Activated T-cell treated with anti-CD3 and anti-CD28 coated beads, Interleukin-2, amount 50 U/mL, for 4 hours (primary cell): ENCODE data around the gene BCL3. TPM values are rescaled to one million over a fixed set of nuclear protein-coding genes. Genes with fewer than 3 reads are reported as not detected.
"Not testable (repeated sequence)": the region's sequence is repeated elsewhere in the genome, so short reads cannot be mapped to it uniquely, and the experiment has no call there.

ENCODE experiments used
- ATAC-seq, 2 donors: fragments of 200-7000 bp; cut with Tn5 transposase; one replicate each; pipeline ENCODE4 v1.10.0; 2021
- DNase-seq: peaks from one replicate; pipeline ENCODE4 v3.0.0-alpha.2; 2020
- H3K27me3 Mint-ChIP-seq: one replicate; pipeline ENCODE4 v1.8.0; 2021; ENCODE audit warnings: low read depth, mixed read lengths
- H3K36me3 Mint-ChIP-seq: one replicate; pipeline ENCODE4 v1.8.0; 2022; ENCODE audit warnings: mixed read lengths; ENCODE audit not compliant: insufficient read depth
- H3K4me1 Mint-ChIP-seq: one replicate; pipeline ENCODE4 v1.8.0; 2021; ENCODE audit warnings: low read depth, mixed read lengths
- H3K4me3 Mint-ChIP-seq: one replicate; pipeline ENCODE4 v1.8.0; 2021; ENCODE audit warnings: mild to moderate bottlenecking, moderate library complexity, mixed read lengths
- H3K9me3 Mint-ChIP-seq: one replicate; pipeline ENCODE4 v1.8.0; 2021; ENCODE audit warnings: mixed read lengths
- total RNA-seq, 3 donors: library from RNA; stranded (reverse); gene quantifications; one replicate each; pipeline ENCODE4 v1.2.1, GENCODE V29; 2021

BCL3 gene
- 10 to 100 TPM; 27.9 to 35.3 (median 34.6) TPM for total RNA-seq

GRCh38 chr19:44748426-44749254, at the start of gene BCL3:
BCL3 (plus strand) TSS chr19:44748708; CDS start chr19:44748791, 83 bp downstream.
- peaks cover 58% of the 10 kb centered on the region for H3K4me1 Mint-ChIP-seq
- ATAC-seq (peak; percentile 20 to 31), DNase-seq (peak; percentile 67)
- no peaks in the 10 kb centered on the region for H3K9me3 Mint-ChIP-seq
- H3K4me3 Mint-ChIP-seq = peak within 1 kb of the TSS; percentile 87
- peaks cover 5% of the 10 kb centered on the region for H3K36me3 Mint-ChIP-seq
- H3K27me3 Mint-ChIP-seq = no peaks in the 10 kb centered on the region

GRCh38 chr19:44700547-44700946, 48.0 kb upstream of the BCL3 start:
- H3K27me3 Mint-ChIP-seq = no peaks in the 10 kb centered on the region
- no peaks in the 10 kb centered on the region for H3K4me1 Mint-ChIP-seq
- no peaks in the 10 kb centered on the region for H3K9me3 Mint-ChIP-seq
- H3K4me3 Mint-ChIP-seq = no peak overlapping the region
- DNase-seq = no peak
- no peak for ATAC-seq
- no peaks in the 10 kb centered on the region for H3K36me3 Mint-ChIP-seq

- H3K9me3 Mint-ChIP-seq = no peaks in the 10 kb centered on the region
- ATAC-seq = no peak
- no peak overlapping the region for H3K4me3 Mint-ChIP-seq
- H3K27me3 Mint-ChIP-seq = no peaks in the 10 kb centered on the region
- no peak for DNase-seq
- H3K36me3 Mint-ChIP-seq = no peaks in the 10 kb centered on the region
- H3K4me1 Mint-ChIP-seq = no peaks in the 10 kb centered on the region
Measured at GRCh38 chr19:44701228-44701627, 47.3 kb upstream of the BCL3 start.

- no peak for DNase-seq
- no peaks in the 10 kb centered on the region for H3K9me3 Mint-ChIP-seq
- H3K4me1 Mint-ChIP-seq = no peaks in the 10 kb centered on the region
- ATAC-seq = no peak
- no peak overlapping the region for H3K4me3 Mint-ChIP-seq
- H3K36me3 Mint-ChIP-seq = no peaks in the 10 kb centered on the region
- no peaks in the 10 kb centered on the region for H3K27me3 Mint-ChIP-seq
Measured at GRCh38 chr19:44702551-44703176, 45.8 kb upstream of the BCL3 start.

GRCh38 chr19:44703336-44704078, 45.0 kb upstream of the BCL3 start:
- H3K4me3 Mint-ChIP-seq = no peak overlapping the region
- no peak for ATAC-seq
- no peaks in the 10 kb centered on the region for H3K9me3 Mint-ChIP-seq
- H3K27me3 Mint-ChIP-seq = no peaks in the 10 kb centered on the region
- no peaks in the 10 kb centered on the region for H3K36me3 Mint-ChIP-seq
- H3K4me1 Mint-ChIP-seq = no peaks in the 10 kb centered on the region
- no peak for DNase-seq

- Mint-ChIP-seq H3K4me3 (no peak overlapping the region), H3K27me3 (no peaks in the 10 kb centered on the region), H3K4me1 (no peaks in the 10 kb centered on the region), H3K9me3 (no peaks in the 10 kb centered on the region), H3K36me3 (no peaks in the 10 kb centered on the region)
- DNase-seq (no peak), ATAC-seq (no peak)
Measured at GRCh38 chr19:44704982-44705381, 43.5 kb upstream of the BCL3 start.

GRCh38 chr19:44705502-44706010, 43.0 kb upstream of the BCL3 start:
- Mint-ChIP-seq H3K4me3 (no peak overlapping the region), H3K4me1 (peaks cover under 1% of the 10 kb centered on the region), H3K27me3 (no peaks in the 10 kb centered on the region), H3K36me3 (no peaks in the 10 kb centered on the region), H3K9me3 (no peaks in the 10 kb centered on the region)
- ATAC-seq (no peak), DNase-seq (no peak)

- ATAC-seq (no peak), DNase-seq (no peak)
- H3K27me3 Mint-ChIP-seq = no peaks in the 10 kb centered on the region
- no peaks in the 10 kb centered on the region for H3K9me3 Mint-ChIP-seq
- peaks cover 3% of the 10 kb centered on the region for H3K4me1 Mint-ChIP-seq
- H3K36me3 Mint-ChIP-seq = no peaks in the 10 kb centered on the region
- no peak overlapping the region for H3K4me3 Mint-ChIP-seq
Measured at GRCh38 chr19:44706506-44707236, 41.8 kb upstream of the BCL3 start.

- DNase-seq (no peak), ATAC-seq (no peak)
- no peak overlapping the region for H3K4me3 Mint-ChIP-seq
- no peaks in the 10 kb centered on the region for H3K9me3 Mint-ChIP-seq
- H3K4me1 Mint-ChIP-seq = peaks cover 3% of the 10 kb centered on the region
- H3K36me3 Mint-ChIP-seq = no peaks in the 10 kb centered on the region
- H3K27me3 Mint-ChIP-seq = no peaks in the 10 kb centered on the region
Measured at GRCh38 chr19:44707794-44708193, 40.7 kb upstream of the BCL3 start.

GRCh38 chr19:44708940-44709339, 39.6 kb upstream of the BCL3 start:
- H3K4me1 Mint-ChIP-seq = peaks cover 3% of the 10 kb centered on the region
- no peaks in the 10 kb centered on the region for H3K36me3 Mint-ChIP-seq
- H3K4me3 Mint-ChIP-seq = no peak overlapping the region
- DNase-seq (no peak), ATAC-seq (no peak)
- no peaks in the 10 kb centered on the region for H3K9me3 Mint-ChIP-seq
- H3K27me3 Mint-ChIP-seq = no peaks in the 10 kb centered on the region

- not testable (repeated sequence) for DNase-seq, H3K9me3 Mint-ChIP-seq, H3K4me3 Mint-ChIP-seq, H3K36me3 Mint-ChIP-seq, H3K4me1 Mint-ChIP-seq, H3K27me3 Mint-ChIP-seq, ATAC-seq
Measured at GRCh38 chr19:44709434-44710266, 38.9 kb upstream of the BCL3 start.

GRCh38 chr19:44710483-44710882, 38.0 kb upstream of the BCL3 start:
- ATAC-seq (no peak), DNase-seq (no peak)
- Mint-ChIP-seq H3K4me3 (no peak overlapping the region), H3K4me1 (peaks cover 3% of the 10 kb centered on the region), H3K9me3 (peaks cover 9% of the 10 kb centered on the region), H3K27me3 (no peaks in the 10 kb centered on the region), H3K36me3 (no peaks in the 10 kb centered on the region)

GRCh38 chr19:44712864-44713515, 35.5 kb upstream of the BCL3 start:
- DNase-seq = no peak
- no peaks in the 10 kb centered on the region for H3K27me3 Mint-ChIP-seq
- H3K36me3 Mint-ChIP-seq = no peaks in the 10 kb centered on the region
- peaks cover 3% of the 10 kb centered on the region for H3K4me1 Mint-ChIP-seq
- H3K9me3 Mint-ChIP-seq = peaks cover 11% of the 10 kb centered on the region
- no peak overlapping the region for H3K4me3 Mint-ChIP-seq
- no peak for ATAC-seq
